Measurements from ENCODE around the gene RREB1. TPM values are rescaled to one million over a fixed set of nuclear protein-coding genes. Genes with fewer than 3 reads are reported as not detected.
A peak's percentile ranks its signal among the peaks of the same experiment; 100 is the strongest.

RREB1 gene, protein sequence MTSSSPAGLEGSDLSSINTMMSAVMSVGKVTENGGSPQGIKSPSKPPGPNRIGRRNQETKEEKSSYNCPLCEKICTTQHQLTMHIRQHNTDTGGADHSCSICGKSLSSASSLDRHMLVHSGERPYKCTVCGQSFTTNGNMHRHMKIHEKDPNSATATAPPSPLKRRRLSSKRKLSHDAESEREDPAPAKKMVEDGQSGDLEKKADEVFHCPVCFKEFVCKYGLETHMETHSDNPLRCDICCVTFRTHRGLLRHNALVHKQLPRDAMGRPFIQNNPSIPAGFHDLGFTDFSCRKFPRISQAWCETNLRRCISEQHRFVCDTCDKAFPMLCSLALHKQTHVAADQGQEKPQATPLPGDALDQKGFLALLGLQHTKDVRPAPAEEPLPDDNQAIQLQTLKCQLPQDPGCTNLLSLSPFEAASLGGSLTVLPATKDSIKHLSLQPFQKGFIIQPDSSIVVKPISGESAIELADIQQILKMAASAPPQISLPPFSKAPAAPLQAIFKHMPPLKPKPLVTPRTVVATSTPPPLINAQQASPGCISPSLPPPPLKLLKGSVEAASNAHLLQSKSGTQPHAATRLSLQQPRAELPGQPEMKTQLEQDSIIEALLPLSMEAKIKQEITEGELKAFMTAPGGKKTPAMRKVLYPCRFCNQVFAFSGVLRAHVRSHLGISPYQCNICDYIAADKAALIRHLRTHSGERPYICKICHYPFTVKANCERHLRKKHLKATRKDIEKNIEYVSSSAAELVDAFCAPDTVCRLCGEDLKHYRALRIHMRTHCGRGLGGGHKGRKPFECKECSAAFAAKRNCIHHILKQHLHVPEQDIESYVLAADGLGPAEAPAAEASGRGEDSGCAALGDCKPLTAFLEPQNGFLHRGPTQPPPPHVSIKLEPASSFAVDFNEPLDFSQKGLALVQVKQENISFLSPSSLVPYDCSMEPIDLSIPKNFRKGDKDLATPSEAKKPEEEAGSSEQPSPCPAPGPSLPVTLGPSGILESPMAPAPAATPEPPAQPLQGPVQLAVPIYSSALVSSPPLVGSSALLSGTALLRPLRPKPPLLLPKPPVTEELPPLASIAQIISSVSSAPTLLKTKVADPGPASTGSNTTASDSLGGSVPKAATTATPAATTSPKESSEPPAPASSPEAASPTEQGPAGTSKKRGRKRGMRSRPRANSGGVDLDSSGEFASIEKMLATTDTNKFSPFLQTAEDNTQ (N-terminal part only)
- total RNA-seq (2014; rRNA removed; shearing (Covaris generic); ENCODE audit: low replicate concordance), result 16.5 and 17.2 TPM in 2 replicates

- Histone ChIP-seq H3K9me3 (no peaks in the 10 kb centered on the region), H3K36me3 (peaks cover 6% of the 10 kb centered on the region), H3K27me3 (no peaks in the 10 kb centered on the region), H3K4me3 (peak within 1 kb of the TSS; percentile 98)
- peak; percentile 90 for DNase-seq
Measured at GRCh38 chr6:7107578-7108195, at the start of gene RREB1. RREB1 (plus strand) TSS chr6:7107961; CDS start chr6:7181912, 73,951 bp downstream.

GRCh38 chr6:7058250-7058923, 49.4 kb upstream of the RREB1 start:
- H3K27me3 ChIP-seq, result no peaks in the 10 kb centered on the region
- DNase-seq, result peak; percentile 100

GRCh38 chr6:7060769-7061516, 46.8 kb upstream of the RREB1 start:
- no peaks in the 10 kb centered on the region for H3K27me3 ChIP-seq
- no peaks in the 10 kb centered on the region for H3K9me3 ChIP-seq
- no peak for DNase-seq
- H3K36me3 ChIP-seq, result no peaks in the 10 kb centered on the region
- no peak overlapping the region for H3K4me3 ChIP-seq

More at GRCh38 chr6:7058250-7058923, 49.4 kb upstream of the RREB1 start:
- Histone ChIP-seq H3K9me3 (no peaks in the 10 kb centered on the region), H3K4me3 (no peak overlapping the region), H3K36me3 (no peaks in the 10 kb centered on the region)

DNA sequence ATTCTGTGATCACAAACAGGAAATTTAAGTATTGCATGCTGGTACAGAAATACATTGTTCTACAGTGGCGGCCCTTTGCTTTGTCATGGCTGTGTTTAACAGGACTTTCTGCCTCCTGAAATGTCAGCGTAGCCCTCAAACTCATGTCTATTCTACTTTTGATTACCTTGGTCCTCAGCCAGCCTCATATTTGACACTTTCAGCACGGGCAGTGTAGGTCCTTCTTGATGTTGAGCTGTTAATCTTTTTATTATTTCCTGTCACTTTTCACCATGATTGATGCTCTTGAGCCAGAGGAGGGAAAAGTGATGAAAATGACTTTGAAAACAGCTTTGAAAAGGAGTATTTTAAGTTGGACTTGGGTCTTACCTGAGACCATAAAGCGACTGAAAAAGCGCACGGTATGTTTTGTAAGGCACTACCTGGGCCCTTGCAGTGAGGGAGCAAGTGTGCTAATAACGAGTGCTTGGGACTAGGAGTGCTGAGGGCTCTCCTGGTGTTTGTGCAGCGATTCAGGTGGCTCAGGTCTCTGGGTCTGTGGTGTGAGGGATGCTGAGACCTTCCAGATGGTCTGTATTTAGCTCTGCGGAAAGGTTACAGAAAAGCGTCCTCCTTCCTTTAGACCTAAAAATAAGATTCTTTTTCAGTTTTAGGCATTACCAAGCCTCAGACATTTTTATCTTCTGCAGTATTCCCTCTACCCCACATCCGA, 45.2 kb upstream of the RREB1 start:
- H3K4me3 ChIP-seq, result no peak overlapping the region
- no peaks in the 10 kb centered on the region for H3K27me3 ChIP-seq
- DNase-seq, result no peak
- no peaks in the 10 kb centered on the region for H3K9me3 ChIP-seq
- H3K36me3 ChIP-seq, result no peaks in the 10 kb centered on the region

DNA sequence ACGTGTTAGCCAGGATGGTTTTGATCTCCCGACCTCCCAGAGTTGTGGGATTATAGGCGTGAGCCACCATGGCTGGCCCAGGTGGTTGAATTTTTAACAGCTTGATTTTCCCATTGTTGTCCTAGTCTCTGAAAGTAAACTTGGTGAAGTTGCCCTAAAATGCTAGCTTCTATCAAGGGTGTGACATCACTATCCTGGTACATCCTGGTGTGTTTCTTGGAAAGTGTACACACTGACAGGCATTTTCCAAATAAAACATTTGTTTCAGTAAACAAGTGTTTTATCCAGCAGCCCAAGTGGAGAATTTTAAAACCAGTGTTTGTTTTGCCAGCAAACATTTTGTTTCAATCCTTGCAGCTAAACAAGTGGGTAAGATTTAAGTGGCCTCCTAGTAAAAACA, 40.5 kb upstream of the RREB1 start:
- no peak for DNase-seq
- Histone ChIP-seq H3K36me3 (no peaks in the 10 kb centered on the region), H3K4me3 (no peak overlapping the region), H3K9me3 (no peaks in the 10 kb centered on the region), H3K27me3 (no peaks in the 10 kb centered on the region)

GRCh38 chr6:7071405-7071804, 36.4 kb upstream of the RREB1 start:
- no peak for DNase-seq
- no peaks in the 10 kb centered on the region for H3K27me3 ChIP-seq
- no peak overlapping the region for H3K4me3 ChIP-seq
- no peaks in the 10 kb centered on the region for H3K9me3 ChIP-seq
- H3K36me3 ChIP-seq, result no peaks in the 10 kb centered on the region

DNA sequence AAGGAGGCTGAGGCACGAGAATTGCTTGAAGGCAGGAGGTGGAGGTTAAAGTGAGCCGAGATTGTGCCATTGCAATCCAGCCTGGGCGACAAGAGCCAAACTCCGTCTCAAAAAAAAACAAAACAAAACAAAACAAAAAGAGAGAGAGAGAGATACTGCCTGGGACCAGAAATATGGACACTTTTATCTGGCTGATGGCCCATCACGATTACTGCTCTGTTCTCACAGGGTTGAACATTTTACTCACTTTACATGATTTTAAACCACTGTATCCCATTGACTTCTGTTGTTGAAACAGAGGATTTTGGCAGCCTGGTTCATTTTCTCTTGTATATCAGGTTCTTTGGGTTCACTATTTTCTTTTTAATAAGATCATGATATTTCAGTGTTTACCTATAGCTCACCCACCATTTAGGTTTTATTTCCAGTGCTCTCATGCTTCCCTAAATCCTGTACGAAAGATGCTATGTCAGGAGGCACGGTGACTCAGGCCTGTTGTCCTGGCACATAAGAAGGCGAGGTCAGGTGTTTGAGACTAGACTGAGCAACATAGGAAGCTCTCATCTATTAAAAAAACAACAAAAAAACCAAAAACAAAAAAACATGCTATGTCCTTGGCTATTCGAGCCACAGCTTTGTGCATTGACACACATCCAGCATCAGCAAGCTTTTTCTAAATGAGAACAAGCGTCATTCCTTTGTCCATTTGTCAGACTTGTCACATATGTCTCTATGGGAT, 34.5 kb upstream of the RREB1 start:
- no peak for DNase-seq
- Histone ChIP-seq H3K27me3 (no peaks in the 10 kb centered on the region), H3K4me3 (no peak overlapping the region), H3K9me3 (no peaks in the 10 kb centered on the region), H3K36me3 (no peaks in the 10 kb centered on the region)

DNA sequence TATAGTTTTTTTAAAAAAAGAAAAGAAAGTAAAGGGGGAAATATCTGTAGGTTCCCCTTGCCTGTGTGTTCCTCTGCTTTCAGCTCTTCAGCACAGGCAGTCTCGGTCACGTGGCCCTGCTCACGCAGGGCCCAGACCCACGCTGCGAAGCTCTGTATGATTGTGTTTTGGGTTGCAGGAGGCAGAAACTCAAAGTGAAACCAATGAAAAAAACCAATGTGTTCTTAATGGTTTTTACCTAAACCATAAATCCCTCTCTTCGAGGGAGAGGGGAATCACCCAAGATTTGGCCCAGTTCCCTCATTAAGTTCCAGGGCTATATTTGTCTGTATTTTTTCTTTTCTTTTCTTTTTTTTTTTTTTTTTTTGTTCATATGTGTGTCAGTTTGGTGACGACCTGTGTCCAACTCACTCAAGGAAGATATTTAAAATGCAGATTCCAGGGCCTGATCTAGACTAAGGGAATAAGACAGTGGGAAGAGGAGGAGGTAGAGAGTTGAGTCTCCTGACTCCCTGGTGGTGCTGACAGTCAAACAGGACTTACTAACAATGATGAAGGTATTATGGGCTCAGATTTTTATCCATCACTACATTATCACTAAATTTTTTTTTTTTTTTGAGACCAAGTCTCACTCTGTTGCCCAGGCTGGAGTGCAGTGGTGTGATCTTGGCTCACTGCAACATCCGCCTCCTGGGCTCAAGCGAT, 33.8 kb upstream of the RREB1 start:
- H3K9me3 ChIP-seq, result no peaks in the 10 kb centered on the region
- H3K4me3 ChIP-seq, result no peak overlapping the region
- no peak for DNase-seq
- no peaks in the 10 kb centered on the region for H3K36me3 ChIP-seq
- H3K27me3 ChIP-seq, result no peaks in the 10 kb centered on the region

DNA sequence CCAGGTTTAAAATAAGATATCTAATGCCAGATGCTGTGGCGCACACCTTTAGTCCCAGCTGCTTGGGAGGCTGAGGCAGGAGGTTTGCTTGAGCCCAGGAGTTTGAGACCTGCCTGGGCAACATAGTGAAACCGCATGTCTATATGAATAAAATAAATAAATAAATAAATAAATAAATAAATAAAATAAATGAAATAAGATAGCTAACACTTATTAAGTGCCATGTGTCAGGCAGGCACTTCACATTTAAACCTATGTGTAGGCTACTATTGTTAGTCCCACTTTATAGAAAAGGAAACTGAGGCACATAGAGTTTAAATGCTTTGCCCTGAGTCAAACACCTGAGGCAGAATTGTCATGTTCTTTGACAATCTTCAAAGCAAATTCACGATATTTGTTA, 32.9 kb upstream of the RREB1 start:
- H3K4me3 ChIP-seq, result no peak overlapping the region
- DNase-seq, result no peak
- H3K27me3 ChIP-seq, result no peaks in the 10 kb centered on the region
- H3K36me3 ChIP-seq, result no peaks in the 10 kb centered on the region
- no peaks in the 10 kb centered on the region for H3K9me3 ChIP-seq

GRCh38 chr6:7075341-7076000, 32.3 kb upstream of the RREB1 start:
- Histone ChIP-seq H3K27me3 (no peaks in the 10 kb centered on the region), H3K36me3 (no peaks in the 10 kb centered on the region), H3K4me3 (no peak overlapping the region), H3K9me3 (no peaks in the 10 kb centered on the region)
- no peak for DNase-seq

- Histone ChIP-seq H3K27me3 (no peaks in the 10 kb centered on the region), H3K4me3 (no peak overlapping the region), H3K9me3 (no peaks in the 10 kb centered on the region), H3K36me3 (no peaks in the 10 kb centered on the region)
- DNase-seq, result no peak
Measured at GRCh38 chr6:7077856-7078255, 29.9 kb upstream of the RREB1 start.

DNA sequence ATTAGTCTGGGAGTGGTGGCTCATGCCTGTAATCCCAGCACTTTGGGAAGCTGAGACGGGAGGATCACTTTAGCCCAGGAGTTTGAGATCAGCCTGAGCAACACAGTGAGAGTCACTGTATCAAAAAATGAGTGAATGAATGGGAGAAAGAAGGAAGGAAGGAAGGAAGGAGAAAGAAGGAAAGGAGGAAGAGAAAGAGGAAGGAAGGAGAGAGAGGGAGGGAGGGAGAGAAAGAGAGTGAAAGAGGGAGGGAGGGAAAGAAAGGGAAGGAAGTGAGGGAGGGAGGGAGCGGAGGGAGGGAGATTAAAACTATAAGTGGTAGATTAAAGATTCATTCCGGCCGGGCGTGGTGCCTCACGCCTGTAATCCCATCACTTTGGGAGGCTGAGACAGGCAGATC, 28.9 kb upstream of the RREB1 start:
- Histone ChIP-seq H3K4me3 (no peak overlapping the region), H3K9me3 (no peaks in the 10 kb centered on the region), H3K36me3 (no peaks in the 10 kb centered on the region), H3K27me3 (no peaks in the 10 kb centered on the region)
- DNase-seq, result no peak

DNA sequence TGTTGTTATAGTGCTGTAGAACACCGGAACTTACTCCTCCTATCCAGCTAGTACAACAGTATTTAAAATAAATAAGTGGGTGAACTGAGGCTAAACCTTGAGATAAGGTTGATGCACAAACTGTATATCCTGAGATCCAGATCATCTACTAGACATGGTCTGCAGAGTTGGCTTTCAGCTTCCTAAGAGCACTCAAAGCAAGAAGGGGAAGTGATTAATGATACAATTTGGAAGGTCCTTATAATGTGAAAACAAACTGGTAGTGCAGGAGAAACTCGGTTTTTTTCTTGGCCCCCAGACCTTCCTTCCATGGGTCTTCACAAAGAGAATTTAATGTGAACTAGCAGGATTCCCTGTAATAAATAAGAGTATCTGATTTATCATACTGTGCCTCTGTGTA, 27.4 kb upstream of the RREB1 start:
- Histone ChIP-seq H3K4me3 (no peak overlapping the region), H3K9me3 (no peaks in the 10 kb centered on the region), H3K36me3 (no peaks in the 10 kb centered on the region), H3K27me3 (no peaks in the 10 kb centered on the region)
- no peak for DNase-seq
